Keratinocyte (primary cell): ENCODE results near the gene SORBS2. TPM values are rescaled to one million over a fixed set of nuclear protein-coding genes. Genes with fewer than 3 reads are reported as not detected.

Source experiments
- DNase-seq: peaks from one replicate; pipeline ENCODE4 v3.0.0-alpha.2; 2011; ENCODE audit warnings: low read depth, missing footprints, low spot score
- FAIRE-seq: peaks from 2 replicates; lab custom pipeline; 2011; peaks lifted over from hg19 to GRCh38; lab: Jason Lieb, UNC
- H2AFZ ChIP-seq: 2 replicates; pipeline ENCODE4 v1.6.0; 2012; ENCODE audit warnings: low read length, control low read depth, inconsistent platforms; ENCODE audit not compliant: control insufficient read depth
- H3K27ac ChIP-seq: 2 replicates; pipeline ENCODE4 v1.5.1; 2011; ENCODE audit warnings: low read length; ENCODE audit not compliant: control insufficient read depth, insufficient read depth
- H3K27me3 ChIP-seq: 3 replicates; pipeline ENCODE4 v1.6.0; 2011; ENCODE audit warnings: low read length; ENCODE audit not compliant: control insufficient read depth, insufficient read depth; ENCODE audit errors: extremely low read depth
- H3K36me3 ChIP-seq, 2 experiments: 2 replicates in 1 of 2; 3 replicates in 1 of 2; pipeline ENCODE4 v1.5.1; 2011; ENCODE audit warnings: low read length in 2 of 2, mild to moderate bottlenecking in 1 of 2; ENCODE audit not compliant: control insufficient read depth in 2 of 2, insufficient read depth in 2 of 2; ENCODE audit errors: extremely low read depth in 1 of 2
- H3K4me1 ChIP-seq: 3 replicates; pipeline ENCODE4 v1.5.1; 2011; ENCODE audit warnings: low read length; ENCODE audit not compliant: control insufficient read depth, insufficient read depth; ENCODE audit errors: extremely low read depth
- H3K4me2 ChIP-seq: 3 replicates; pipeline ENCODE4 v1.6.0; 2011; ENCODE audit warnings: low read depth, low read length; ENCODE audit not compliant: control insufficient read depth, insufficient read depth; ENCODE audit errors: extremely low read depth
- H3K4me3 ChIP-seq, 3 experiments: fragments of 200-600 bp in 1 of 3; sonication (generic) in 1 of 3; 2 replicates in 2 of 3; 3 replicates in 1 of 3; pipeline ENCODE4 v1.5.1; 2011 to 2016; ENCODE audit warnings: low read length in 3 of 3, mild to moderate bottlenecking in 3 of 3, control low read depth in 2 of 3, inconsistent platforms in 1 of 3, low read depth in 1 of 3, mixed read lengths in 1 of 3, mixed run types in 1 of 3, moderate library complexity in 1 of 3; ENCODE audit not compliant: control insufficient read depth in 2 of 3, insufficient read depth in 2 of 3; ENCODE audit errors: extremely low read depth in 1 of 3
- H3K79me2 ChIP-seq: 2 replicates; pipeline ENCODE4 v1.6.0; 2012; ENCODE audit warnings: low read length; ENCODE audit not compliant: control insufficient read depth, insufficient read depth
- H3K9ac ChIP-seq: 3 replicates; pipeline ENCODE4 v1.6.0; 2011; ENCODE audit warnings: low read length; ENCODE audit not compliant: control insufficient read depth, insufficient read depth; ENCODE audit errors: extremely low read depth
- H3K9me1 ChIP-seq: 3 replicates; pipeline ENCODE4 v1.6.0; 2011; ENCODE audit warnings: low read length; ENCODE audit not compliant: control insufficient read depth, insufficient read depth; ENCODE audit errors: extremely low read depth
- H3K9me3 ChIP-seq: 2 replicates; pipeline ENCODE4 v1.5.1; 2012; ENCODE audit warnings: low read depth, low read length; ENCODE audit not compliant: control insufficient read depth
- H4K20me1 ChIP-seq: 3 replicates; pipeline ENCODE4 v1.6.0; 2011; ENCODE audit warnings: low read length; ENCODE audit not compliant: control insufficient read depth, insufficient read depth; ENCODE audit errors: extremely low read depth
- CTCF ChIP-seq, 3 experiments: IDR thresholded peaks in 1 of 3; conservative IDR thresholded peaks in 1 of 3; optimal IDR thresholded peaks in 1 of 3; 2 replicates in 2 of 3; 3 replicates in 1 of 3; pipeline versions ENCODE3 to v1.5.1; 2011; ENCODE audit warnings: low read length in 3 of 3, mild to moderate bottlenecking in 3 of 3, moderate library complexity in 2 of 3, control low read depth in 1 of 3, inconsistent platforms in 1 of 3; ENCODE audit not compliant: insufficient read depth in 2 of 3; ENCODE audit errors: extremely low read depth in 1 of 3
- EZH2 ChIP-seq: IDR thresholded peaks from one replicate; pipeline ENCODE4 v1.6.1; 2012; ENCODE audit warnings: inconsistent platforms, mild to moderate bottlenecking, low read length, moderate library complexity
- dilution Hi-C: fragments of 300-500 bp; cut with MboI; formaldehyde crosslinking; loops from one replicate; pipeline ENCODE4 v1.7.0; 2020; ENCODE audit warnings: low sequenced_read_pairs; ENCODE audit not compliant: extremely low pct_ligation_motif_present
- polyA plus RNA-seq, 5 experiments: library from polyadenylated mRNA; depleted of rRNA in 3 of 5; stranded (reverse) in 3 of 5; stranded (forward) in 1 of 5; unstranded in 1 of 5; fragments of >200 nt; gene quantifications; 1 replicate in 1 of 5; 2 replicates in 3 of 5; 3 replicates in 1 of 5; pipeline versions ENCODE4 v1.2.1 to v1.2.3, GENCODE V29; 2011 to 2012; ENCODE audit warnings: missing spikeins in 2 of 5, low read depth in 1 of 5, low replicate concordance in 1 of 5

The SORBS2 gene
- polyA plus RNA-seq, 1 donor (not counting 4 experiments of a cell fraction or from before 2014, with no cell fraction given), result 0.14 TPM

DNA sequence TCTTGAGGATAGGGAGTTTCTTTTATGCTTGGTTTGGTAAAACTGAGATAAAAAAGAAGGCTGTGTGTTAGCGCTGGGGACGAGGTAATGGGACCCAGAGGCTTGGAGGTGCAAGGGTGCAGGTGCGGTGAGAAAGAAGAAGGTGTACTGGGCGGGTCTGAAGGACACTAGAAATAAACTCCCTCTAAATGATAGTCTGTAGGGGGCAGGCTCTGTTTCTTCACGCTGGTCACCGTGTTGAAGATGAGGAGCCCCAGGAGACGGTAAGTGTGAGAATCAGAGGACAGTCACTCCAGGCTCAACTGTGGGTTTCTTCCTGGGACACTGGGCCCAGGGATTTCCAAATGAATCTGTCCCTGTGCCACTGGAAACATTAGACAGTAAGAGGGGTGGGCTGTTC, 131.4 kb downstream of the SORBS2 start:
- Histone ChIP-seq H2AFZ (no peak overlapping the region), H3K79me2 (no peaks in the 10 kb centered on the region), H3K4me2 (no peak overlapping the region), H3K36me3 (no peaks in the 10 kb centered on the region), H3K4me1 (no peaks in the 10 kb centered on the region), H3K9me3 (no peaks in the 10 kb centered on the region), H3K27me3 (peaks cover 5% of the 10 kb centered on the region), H3K27ac (no peak overlapping the region), H3K9me1 (no peaks in the 10 kb centered on the region), H3K4me3 (no peak overlapping the region), H4K20me1 (no peaks in the 10 kb centered on the region), H3K9ac (no peak overlapping the region)
- no peak for TF ChIP-seq CTCF (optimal IDR thresholded peaks at IDR 0.05 in 1 of 3, IDR thresholded peaks at IDR 0.05 in 1 of 3, conservative IDR thresholded peaks at IDR 0.05 in 1 of 3; ENCODE audit: extremely low read depth in 1 of 3, insufficient read depth in 2 of 3, low read length in 3 of 3)
- DNase-seq (no peak), FAIRE-seq (no peak)
- dilution Hi-C loops, result no loop called here

DNA sequence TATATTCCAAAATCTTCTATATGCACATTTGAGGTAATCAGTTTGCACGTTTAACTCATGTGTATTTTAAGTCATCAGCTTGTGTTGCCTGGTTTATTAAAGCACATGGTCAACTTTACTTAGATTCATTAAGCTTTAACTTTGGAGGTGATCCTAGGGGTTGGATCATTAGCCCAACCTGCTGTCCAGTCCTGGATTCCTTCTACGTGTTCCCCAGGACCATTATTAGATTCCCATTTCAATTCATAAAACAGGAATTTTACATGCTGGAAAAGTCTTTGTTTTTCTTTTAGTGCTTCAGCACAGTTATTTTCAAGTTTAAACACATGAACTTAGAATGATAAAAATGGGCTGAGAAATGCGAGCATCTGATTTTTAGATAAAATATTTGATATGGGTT, 132.5 kb downstream of the SORBS2 start:
- Histone ChIP-seq H3K4me1 (no peaks in the 10 kb centered on the region), H3K4me2 (no peak overlapping the region), H3K27me3 (peaks cover 5% of the 10 kb centered on the region), H3K79me2 (no peaks in the 10 kb centered on the region), H3K4me3 (no peak overlapping the region), H3K9me1 (no peaks in the 10 kb centered on the region), H4K20me1 (no peaks in the 10 kb centered on the region), H3K27ac (no peak overlapping the region), H3K9me3 (no peaks in the 10 kb centered on the region), H3K36me3 (no peaks in the 10 kb centered on the region), H2AFZ (no peak overlapping the region), H3K9ac (no peak overlapping the region)
- TF ChIP-seq EZH2, result no peak
- no peak for TF ChIP-seq CTCF (optimal IDR thresholded peaks at IDR 0.05 in 1 of 3, IDR thresholded peaks at IDR 0.05 in 1 of 3, conservative IDR thresholded peaks at IDR 0.05 in 1 of 3; ENCODE audit: extremely low read depth in 1 of 3, insufficient read depth in 2 of 3, low read length in 3 of 3)
- dilution Hi-C loops, result no loop called here
- DNase-seq (no peak), FAIRE-seq (no peak)
